Subcutaneous adipose tissue (tissue), 4 donors: ENCODE data around the gene DIO2. TPM values are rescaled to one million over a fixed set of nuclear protein-coding genes. Genes with fewer than 3 reads are reported as not detected.

ENCODE experiments used
- total RNA-seq, 4 donors: library from RNA; depleted of rRNA; stranded (reverse); fragments of >200 nt; gene quantifications; one replicate each; pipeline ENCODE4 v1.1.0, GENCODE V29; 2016
- TF ChIP-seq, protein P1 (sequence below): fragments of 450-650 bp; IDR thresholded peaks from one replicate; pipeline ENCODE4 v1.5.1; 2016; ENCODE audit warnings: low read depth, mild to moderate bottlenecking, control low read depth, antibody characterized with exemption, moderate library complexity

DIO2 gene
- total RNA-seq, 4 donors from 2014 or later = 0.49 to 5.6 (median 1.2) TPM

DNA sequence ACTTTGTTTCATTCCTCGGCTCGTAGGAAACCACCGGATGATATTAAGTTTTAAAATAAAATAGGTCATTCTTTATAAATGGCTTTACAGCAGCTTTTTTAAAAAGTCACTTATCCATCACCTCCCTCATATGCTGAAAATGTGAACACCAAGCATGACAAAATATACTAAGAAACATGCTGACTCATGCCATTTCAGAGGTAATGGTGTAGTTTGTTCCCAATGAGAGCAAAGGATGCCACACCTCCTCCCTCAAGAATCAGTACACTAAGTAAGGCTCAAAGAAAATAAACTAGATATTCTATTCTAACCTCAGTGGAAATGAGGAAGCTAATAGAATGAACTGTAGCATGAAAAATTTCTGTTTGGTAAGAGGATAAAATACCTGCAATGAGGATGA is 5.5 kb upstream of the DIO2 start:
- TF ChIP-seq, protein P1, sequence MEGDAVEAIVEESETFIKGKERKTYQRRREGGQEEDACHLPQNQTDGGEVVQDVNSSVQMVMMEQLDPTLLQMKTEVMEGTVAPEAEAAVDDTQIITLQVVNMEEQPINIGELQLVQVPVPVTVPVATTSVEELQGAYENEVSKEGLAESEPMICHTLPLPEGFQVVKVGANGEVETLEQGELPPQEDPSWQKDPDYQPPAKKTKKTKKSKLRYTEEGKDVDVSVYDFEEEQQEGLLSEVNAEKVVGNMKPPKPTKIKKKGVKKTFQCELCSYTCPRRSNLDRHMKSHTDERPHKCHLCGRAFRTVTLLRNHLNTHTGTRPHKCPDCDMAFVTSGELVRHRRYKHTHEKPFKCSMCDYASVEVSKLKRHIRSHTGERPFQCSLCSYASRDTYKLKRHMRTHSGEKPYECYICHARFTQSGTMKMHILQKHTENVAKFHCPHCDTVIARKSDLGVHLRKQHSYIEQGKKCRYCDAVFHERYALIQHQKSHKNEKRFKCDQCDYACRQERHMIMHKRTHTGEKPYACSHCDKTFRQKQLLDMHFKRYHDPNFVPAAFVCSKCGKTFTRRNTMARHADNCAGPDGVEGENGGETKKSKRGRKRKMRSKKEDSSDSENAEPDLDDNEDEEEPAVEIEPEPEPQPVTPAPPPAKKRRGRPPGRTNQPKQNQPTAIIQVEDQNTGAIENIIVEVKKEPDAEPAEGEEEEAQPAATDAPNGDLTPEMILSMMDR = no peak

DNA sequence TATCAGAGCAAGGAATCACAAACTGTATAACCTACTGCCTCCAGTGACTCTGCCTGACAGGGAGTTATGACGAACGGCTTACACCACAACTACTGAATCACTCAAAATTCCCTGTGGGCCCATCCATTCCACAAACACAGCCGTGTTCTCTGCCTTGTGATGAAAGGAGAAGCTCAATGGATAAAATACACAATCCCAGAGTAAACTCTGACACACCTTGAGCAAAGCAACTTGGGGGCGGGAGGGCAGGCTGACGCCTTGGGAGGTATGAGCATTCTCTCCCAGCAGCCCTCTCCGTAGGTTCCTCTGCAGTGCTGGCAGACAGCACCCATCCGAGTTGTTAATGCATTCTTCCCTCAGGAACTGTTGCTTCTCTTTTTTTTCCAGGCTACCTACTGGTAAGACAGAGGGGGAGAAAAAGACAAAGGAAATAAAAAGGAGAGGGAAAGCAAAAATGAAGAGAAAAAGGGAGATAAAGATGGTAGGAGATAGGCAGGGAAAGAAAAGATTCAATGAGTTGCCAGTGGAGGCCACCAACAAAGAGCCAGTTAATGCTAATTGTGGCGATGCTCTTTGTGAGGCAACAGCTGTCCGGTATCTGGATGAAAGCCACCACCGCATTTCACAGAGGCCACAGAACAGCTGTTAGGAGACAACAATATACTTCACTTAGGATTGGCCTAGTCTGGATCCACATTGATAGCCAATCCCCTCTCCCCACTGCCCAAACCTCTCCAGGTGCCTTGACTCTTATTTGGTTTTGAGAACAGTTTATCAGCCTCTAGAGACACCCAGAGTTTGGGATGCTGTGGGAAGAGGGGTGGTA is 4.7 kb upstream of the DIO2 start:
- TF ChIP-seq, protein P1 = no peak

DNA sequence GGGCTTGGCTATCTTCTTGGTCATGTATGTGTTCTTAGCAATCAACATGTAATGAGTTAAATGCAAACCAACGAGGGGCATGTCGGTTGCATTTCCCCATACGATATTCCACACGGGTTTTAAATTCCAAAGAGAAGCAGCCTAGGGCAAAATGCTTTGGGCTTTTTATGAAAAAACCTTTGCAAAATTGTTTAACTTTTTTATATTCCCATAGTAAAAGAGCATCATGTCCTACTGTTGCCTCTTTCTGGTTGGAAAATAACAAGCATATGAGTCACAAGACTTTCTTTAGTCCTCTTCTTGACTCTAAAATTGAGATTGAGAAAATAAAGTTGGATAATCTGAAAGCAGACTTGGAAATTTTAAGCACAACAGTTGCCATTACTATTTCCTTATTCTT is 3.8 kb upstream of the DIO2 start:
- TF ChIP-seq, protein P1 = no peak

DNA sequence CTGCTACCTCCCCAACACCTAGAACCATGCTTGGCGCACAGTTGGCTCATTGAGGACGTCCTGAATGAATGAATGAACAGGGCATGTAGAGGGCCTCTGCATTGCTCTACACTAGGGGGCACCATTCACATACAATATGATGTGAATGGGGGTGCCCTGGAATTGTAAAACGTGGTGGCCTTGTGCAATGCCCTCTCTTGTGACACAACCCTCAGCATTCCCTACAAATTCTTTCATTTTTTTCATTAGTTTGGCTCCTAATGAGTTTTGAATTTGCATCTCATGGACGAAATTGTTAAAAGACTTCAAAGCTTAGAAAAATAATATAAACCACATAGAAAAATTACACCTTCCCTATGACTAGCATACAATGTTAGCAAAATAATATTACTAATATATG is 2.3 kb upstream of the DIO2 start:
- TF ChIP-seq, protein P1 = no peak

DNA sequence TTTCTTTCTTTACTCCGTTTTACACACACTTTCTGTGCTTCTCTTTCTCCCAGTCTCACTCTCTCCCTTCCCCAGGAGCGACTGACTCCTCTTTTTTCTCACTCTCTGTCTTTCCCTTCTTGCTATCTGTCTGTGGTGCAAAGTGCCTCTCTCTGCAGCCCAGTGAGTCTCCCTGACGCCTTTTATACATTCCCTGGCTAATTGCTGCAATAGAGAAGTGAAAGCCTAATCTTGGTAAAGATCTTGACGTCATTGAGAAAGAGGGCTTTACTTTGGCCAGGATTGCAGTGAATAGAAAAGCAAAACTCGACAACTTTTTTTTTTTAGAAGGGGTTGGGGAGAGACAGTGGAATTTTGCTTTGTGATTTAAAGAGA is 706 bp upstream of the DIO2 start:
- TF ChIP-seq, protein P1 = no peak

GRCh38 chr14:80208461-80208860 is 2.8 kb downstream of the DIO2 start:
- TF ChIP-seq, protein P1 = no peak

- TF ChIP-seq, protein P1 = no peak
These were observed 4.8 kb downstream of the DIO2 start for GRCh38 chr14:80206351-80207080.
